Breast epithelium (tissue), 4 donors: Measurements from ENCODE around the gene TEX38. TPM values are rescaled to one million over a fixed set of nuclear protein-coding genes. Genes with fewer than 3 reads are reported as not detected.

Source experiments
- DNase-seq, 2 donors: peaks; one replicate each; pipeline ENCODE4 v3.0.0-alpha.2; 2019; ENCODE audit warnings: low spot score in 2 of 2
- H3K27ac ChIP-seq, 2 donors: fragments of 200-600 bp; sonication (generic) in 1 of 2; one replicate each; pipeline ENCODE4 v1.5.1; 2016 to 2019; ENCODE audit warnings: mild to moderate bottlenecking in 1 of 2
- H3K27me3 ChIP-seq, 2 donors: fragments of 200-600 bp; sonication (generic) in 1 of 2; one replicate each; pipeline versions ENCODE4 v1.5.1 to v1.6.0; 2017 to 2019; ENCODE audit warnings: control low read depth in 1 of 2, mild to moderate bottlenecking in 1 of 2
- H3K36me3 ChIP-seq: fragments of 200-600 bp; one replicate; pipeline ENCODE4 v1.5.1; 2019
- H3K4me1 ChIP-seq, 2 donors: fragments of 200-600 bp; sonication (generic); one replicate each; pipeline ENCODE4 v1.5.1; 2016 to 2019; ENCODE audit warnings: control low read depth in 1 of 2
- H3K4me3 ChIP-seq, 3 donors: fragments of 200-600 bp; sonication (generic); 1 replicate in 2 of 3; 2 replicates in 1 of 3; pipeline ENCODE4 v1.5.1; 2016 to 2019; ENCODE audit warnings: mild to moderate bottlenecking in 3 of 3, moderate library complexity in 2 of 3
- H3K9me3 ChIP-seq, 2 donors: fragments of 200-600 bp; sonication (generic) in 1 of 2; one replicate each; pipeline ENCODE4 v1.5.1; 2016 to 2019; ENCODE audit warnings: control low read depth in 1 of 2
- POLR2A ChIP-seq: fragments of 450-650 bp; IDR thresholded peaks from one replicate; pipeline ENCODE4 v1.6.1; 2016; ENCODE audit warnings: antibody characterized with exemption, mild to moderate bottlenecking, moderate library complexity
- POLR2AphosphoS5 ChIP-seq, 3 donors: sonication (generic); formaldehyde crosslinking; IDR thresholded peaks; one replicate each; pipeline ENCODE4 v1.6.1; 2017; ENCODE audit warnings: antibody characterized with exemption in 3 of 3
- intact Hi-C: fragments of 100-400 bp; cut with DNase I; formaldehyde crosslinking; loops from one replicate; pipeline ENCODE4 v1.15.1; 2023; ENCODE audit warnings: low total_unique reads
- total RNA-seq, 3 donors: library from RNA; depleted of rRNA; stranded (reverse); fragments of >200 nt; gene quantifications; one replicate each; pipeline ENCODE4 v1.1.0, GENCODE V29; 2016
- TF ChIP-seq, protein P1 (sequence below), 3 donors: fragments of 450-650 bp; IDR thresholded peaks; one replicate each; pipeline ENCODE4 v1.5.1; 2016 to 2017; ENCODE audit warnings: antibody characterized with exemption in 3 of 3, mild to moderate bottlenecking in 3 of 3, moderate library complexity in 3 of 3

Gene TEX38
- total RNA-seq, 3 donors from 2014 or later = not detected

DNA sequence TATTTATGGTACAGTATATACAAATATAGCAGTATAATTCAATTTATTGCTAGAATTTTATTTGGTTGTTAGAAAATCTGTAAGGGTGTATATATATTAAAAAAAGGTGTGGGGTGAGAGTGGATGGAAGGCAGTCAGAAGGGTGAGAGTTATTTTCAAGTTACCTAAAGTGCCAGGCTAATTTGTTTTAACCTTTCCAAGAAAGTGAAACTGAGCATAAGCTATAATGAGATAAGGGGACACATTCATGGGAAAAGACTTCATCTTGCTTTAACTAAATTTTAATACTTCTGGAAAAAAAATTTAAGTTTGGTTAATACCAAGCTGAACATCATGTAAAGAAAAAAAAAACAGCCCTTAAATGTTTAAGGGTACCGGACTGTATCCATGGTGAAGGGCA is 4.9 kb downstream of the TEX38 start:
- Histone ChIP-seq H3K27me3 (no peaks in the 10 kb centered on the region), H3K27ac (no peak overlapping the region), H3K4me3 (no peak overlapping the region), H3K36me3 (no peaks in the 10 kb centered on the region), H3K9me3 (no peaks in the 10 kb centered on the region), H3K4me1 (no peaks in the 10 kb centered on the region)
- TF ChIP-seq POLR2AphosphoS5 (IDR thresholded peaks at IDR 0.05) (no peak), POLR2A (no peak)
- TF ChIP-seq, protein P1, sequence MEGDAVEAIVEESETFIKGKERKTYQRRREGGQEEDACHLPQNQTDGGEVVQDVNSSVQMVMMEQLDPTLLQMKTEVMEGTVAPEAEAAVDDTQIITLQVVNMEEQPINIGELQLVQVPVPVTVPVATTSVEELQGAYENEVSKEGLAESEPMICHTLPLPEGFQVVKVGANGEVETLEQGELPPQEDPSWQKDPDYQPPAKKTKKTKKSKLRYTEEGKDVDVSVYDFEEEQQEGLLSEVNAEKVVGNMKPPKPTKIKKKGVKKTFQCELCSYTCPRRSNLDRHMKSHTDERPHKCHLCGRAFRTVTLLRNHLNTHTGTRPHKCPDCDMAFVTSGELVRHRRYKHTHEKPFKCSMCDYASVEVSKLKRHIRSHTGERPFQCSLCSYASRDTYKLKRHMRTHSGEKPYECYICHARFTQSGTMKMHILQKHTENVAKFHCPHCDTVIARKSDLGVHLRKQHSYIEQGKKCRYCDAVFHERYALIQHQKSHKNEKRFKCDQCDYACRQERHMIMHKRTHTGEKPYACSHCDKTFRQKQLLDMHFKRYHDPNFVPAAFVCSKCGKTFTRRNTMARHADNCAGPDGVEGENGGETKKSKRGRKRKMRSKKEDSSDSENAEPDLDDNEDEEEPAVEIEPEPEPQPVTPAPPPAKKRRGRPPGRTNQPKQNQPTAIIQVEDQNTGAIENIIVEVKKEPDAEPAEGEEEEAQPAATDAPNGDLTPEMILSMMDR (IDR thresholded peaks at IDR 0.05) = no peak
- DNase-seq = no peak
- intact Hi-C loops = no loop called here

DNA sequence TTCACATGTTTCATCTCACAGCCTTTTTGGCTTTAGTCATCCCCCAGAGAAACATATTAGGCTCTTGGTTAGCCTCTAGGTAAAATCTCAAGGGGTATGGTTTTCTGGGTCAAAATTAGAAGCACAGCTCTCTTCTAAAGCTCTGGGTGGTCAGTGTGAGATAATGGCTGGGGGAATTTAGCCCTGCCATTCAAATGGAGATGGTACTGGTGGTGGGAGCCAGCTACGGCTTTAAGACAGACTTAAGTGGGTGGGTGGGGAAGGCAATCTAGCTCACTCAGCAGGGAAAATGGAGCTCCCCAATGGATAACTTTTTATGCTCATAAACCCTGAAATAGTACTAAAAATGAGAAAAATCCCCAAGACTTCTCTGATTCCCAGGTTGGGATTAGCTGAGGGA is 5.7 kb downstream of the TEX38 start:
- H3K27me3 ChIP-seq = no peaks in the 10 kb centered on the region
- intact Hi-C loops = no loop called here
- no peak overlapping the region for H3K4me3 ChIP-seq
- H3K27ac ChIP-seq = no peak overlapping the region
- TF ChIP-seq, protein P1 (IDR thresholded peaks at IDR 0.05) = no peak
- TF ChIP-seq POLR2A = no peak
- TF ChIP-seq POLR2AphosphoS5 (IDR thresholded peaks at IDR 0.05) = no peak
- DNase-seq = no peak
- H3K36me3 ChIP-seq = no peaks in the 10 kb centered on the region
- H3K4me1 ChIP-seq = no peaks in the 10 kb centered on the region
- H3K9me3 ChIP-seq = no peaks in the 10 kb centered on the region

DNA sequence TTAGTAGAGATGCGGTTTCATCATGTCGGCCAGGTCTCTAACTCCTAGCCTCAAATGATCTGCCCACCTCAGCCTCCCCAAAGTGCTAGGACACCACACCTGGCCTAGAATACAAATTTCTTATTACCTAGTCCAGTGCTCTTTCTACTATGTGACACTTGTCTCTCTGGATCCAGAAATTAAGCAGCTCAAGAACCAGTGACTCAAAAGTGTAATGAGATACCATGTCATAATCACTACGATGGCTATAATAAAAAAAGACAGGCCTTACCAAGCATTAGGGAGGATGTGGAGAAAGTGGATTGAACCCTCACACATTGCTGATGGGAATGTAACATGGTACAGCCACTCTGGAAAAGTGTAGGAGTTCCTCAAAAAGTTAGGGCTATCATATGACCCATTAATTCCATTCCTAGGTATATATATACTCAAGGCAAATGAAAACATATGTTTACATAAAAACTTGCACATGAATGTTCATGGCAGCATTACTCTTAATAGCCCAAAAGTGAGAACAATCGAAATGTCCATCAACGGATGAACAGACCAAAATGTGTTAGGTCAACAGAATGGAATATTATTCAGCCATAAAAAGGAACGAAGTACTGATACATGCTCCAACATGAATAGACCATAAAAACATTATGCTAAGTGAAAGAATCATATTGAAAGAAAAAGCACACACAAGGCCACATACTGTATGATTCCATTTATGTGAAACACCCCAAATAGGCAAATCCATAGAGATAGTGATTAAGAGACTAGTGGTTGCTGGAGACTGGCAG is 8.3 kb downstream of the TEX38 start:
- intact Hi-C loops = no loop called here
- Histone ChIP-seq H3K9me3 (no peaks in the 10 kb centered on the region), H3K27me3 (no peaks in the 10 kb centered on the region), H3K36me3 (no peaks in the 10 kb centered on the region), H3K27ac (no peak overlapping the region), H3K4me1 (no peaks in the 10 kb centered on the region), H3K4me3 (no peak overlapping the region)
- TF ChIP-seq, protein P1 (IDR thresholded peaks at IDR 0.05) = no peak
- TF ChIP-seq POLR2A (no peak), POLR2AphosphoS5 (IDR thresholded peaks at IDR 0.05) (no peak)
- no peak for DNase-seq

DNA sequence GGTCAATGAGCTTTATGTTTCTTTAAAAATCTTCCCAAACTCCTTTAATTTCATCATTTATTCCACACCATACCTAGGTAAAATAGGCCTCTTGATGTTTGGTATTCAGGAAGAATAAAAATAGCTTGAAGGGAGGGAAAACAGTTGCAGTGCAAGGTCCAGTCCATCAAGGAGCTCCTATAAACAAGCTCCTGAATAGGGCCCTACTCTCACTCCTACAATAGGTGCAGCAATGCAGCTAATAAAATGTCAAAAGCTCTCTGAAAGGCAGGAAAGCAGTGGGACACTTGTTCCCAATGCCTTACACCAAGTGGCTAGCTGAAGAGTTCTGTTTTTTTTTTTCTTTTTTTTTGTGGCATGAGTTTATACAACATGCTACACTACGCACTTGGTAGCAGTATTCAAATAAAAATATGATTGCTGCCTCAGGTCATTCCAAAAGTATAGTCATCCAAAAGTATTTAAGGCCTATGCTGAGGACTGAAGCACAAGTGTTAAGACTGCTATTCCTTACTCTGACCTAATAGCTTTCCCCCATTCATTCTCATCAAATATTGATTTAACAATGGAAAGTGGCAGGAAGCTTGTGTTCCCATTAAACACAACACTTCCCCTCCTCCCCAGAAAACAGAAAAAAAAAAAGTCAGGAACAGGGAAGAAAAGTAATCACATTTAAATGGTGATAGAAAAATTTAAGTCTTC is 9.8 kb downstream of the TEX38 start:
- TF ChIP-seq POLR2AphosphoS5 (IDR thresholded peaks at IDR 0.05) = no peak
- no peak for TF ChIP-seq POLR2A
- TF ChIP-seq, protein P1 (IDR thresholded peaks at IDR 0.05) = no peak
- Histone ChIP-seq H3K27ac (no peak overlapping the region), H3K9me3 (no peaks in the 10 kb centered on the region), H3K4me3 (no peak overlapping the region), H3K36me3 (no peaks in the 10 kb centered on the region), H3K27me3 (no peaks in the 10 kb centered on the region), H3K4me1 (no peaks in the 10 kb centered on the region)
- intact Hi-C loops = no loop called here
- DNase-seq = no peak

DNA sequence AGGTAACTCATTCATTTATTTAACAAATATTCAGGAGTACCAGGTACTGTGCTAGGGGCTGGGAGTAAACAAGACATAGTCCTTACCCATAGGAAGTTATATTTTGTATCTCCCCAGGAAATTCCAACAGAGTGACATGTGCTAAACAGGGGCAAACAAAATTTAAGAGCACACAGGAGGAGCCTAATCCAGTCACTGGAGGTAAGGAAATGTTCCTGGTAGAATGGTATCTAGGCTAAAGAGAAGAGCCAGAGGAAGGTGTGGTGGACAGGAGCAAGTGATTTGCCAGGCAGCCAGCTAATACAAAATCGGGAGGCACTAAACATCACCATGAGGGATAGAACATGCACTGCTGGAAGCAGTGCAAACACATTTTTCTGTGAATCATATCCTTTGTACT is 10.4 kb downstream of the TEX38 start:
- TF ChIP-seq, protein P1 (IDR thresholded peaks at IDR 0.05) = no peak
- TF ChIP-seq POLR2A (no peak), POLR2AphosphoS5 (IDR thresholded peaks at IDR 0.05) (no peak)
- Histone ChIP-seq H3K27ac (no peak overlapping the region), H3K27me3 (no peaks in the 10 kb centered on the region), H3K4me3 (no peak overlapping the region), H3K4me1 (no peaks in the 10 kb centered on the region), H3K9me3 (no peaks in the 10 kb centered on the region), H3K36me3 (no peaks in the 10 kb centered on the region)
- intact Hi-C loops = no loop called here
- DNase-seq = no peak
